ENCODE data around the gene MFSD1.

Gene MFSD1

GRCh38 chr3:158831861-158832260 lies 30.0 kb downstream of the MFSD1 start:
- Histone ChIP-seq H3K4me3 (ENCODE audit: low read length) (no peak overlapping the region), H3K27me3 (ENCODE audit: control insufficient read depth, insufficient read depth, low read length) (no peaks in the 10 kb centered on the region), H3K36me3 (ENCODE audit: control insufficient read depth, insufficient read depth, low read length) (no peaks in the 10 kb centered on the region), H3K4me1 (ENCODE audit: control insufficient read depth, insufficient read depth, low read length) (no peaks in the 10 kb centered on the region), H3K9me3 (ENCODE audit: control insufficient read depth, low read length) (no peaks in the 10 kb centered on the region), H3K9ac (ENCODE audit: low read length) (no peak overlapping the region)

GRCh38 chr3:158835631-158836030 lies 33.8 kb downstream of the MFSD1 start:
- Histone ChIP-seq H3K4me3 (ENCODE audit: low read length) (no peak overlapping the region), H3K27me3 (ENCODE audit: control insufficient read depth, insufficient read depth, low read length) (no peaks in the 10 kb centered on the region), H3K4me1 (ENCODE audit: control insufficient read depth, insufficient read depth, low read length) (no peaks in the 10 kb centered on the region), H3K36me3 (ENCODE audit: control insufficient read depth, insufficient read depth, low read length) (no peaks in the 10 kb centered on the region), H3K9me3 (ENCODE audit: control insufficient read depth, low read length) (no peaks in the 10 kb centered on the region), H3K9ac (ENCODE audit: low read length) (no peak overlapping the region)

DNA sequence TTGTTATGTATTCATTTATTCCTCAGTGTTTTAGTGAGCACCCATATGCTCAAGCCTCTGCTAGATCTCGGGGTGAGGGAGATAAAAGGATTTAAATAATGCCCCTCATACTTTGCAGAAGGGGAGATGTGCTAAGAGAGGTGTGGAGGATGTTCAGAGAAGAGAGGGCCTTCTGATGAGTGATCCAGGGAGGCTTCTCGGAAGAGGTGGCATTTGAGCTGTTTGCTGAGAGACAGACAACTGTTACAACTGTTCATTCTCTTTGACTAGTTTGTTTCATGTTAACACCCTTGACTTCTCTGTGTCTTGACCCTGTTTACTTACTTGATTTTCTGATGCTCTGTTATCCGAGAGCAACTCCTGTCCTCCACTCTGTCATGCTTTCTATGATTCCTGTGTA lies 34.5 kb downstream of the MFSD1 start:
- Histone ChIP-seq H3K27me3 (ENCODE audit: control insufficient read depth, insufficient read depth, low read length) (no peaks in the 10 kb centered on the region), H3K36me3 (ENCODE audit: control insufficient read depth, insufficient read depth, low read length) (no peaks in the 10 kb centered on the region), H3K9me3 (ENCODE audit: control insufficient read depth, low read length) (no peaks in the 10 kb centered on the region), H3K4me1 (ENCODE audit: control insufficient read depth, insufficient read depth, low read length) (no peaks in the 10 kb centered on the region), H3K4me3 (ENCODE audit: low read length) (no peak overlapping the region), H3K9ac (ENCODE audit: low read length) (no peak overlapping the region)

GRCh38 chr3:158837240-158837639 lies 35.4 kb downstream of the MFSD1 start:
- H3K9me3 ChIP-seq (ENCODE audit: control insufficient read depth, low read length) = no peaks in the 10 kb centered on the region
- H3K4me3 ChIP-seq (ENCODE audit: low read length) = no peak overlapping the region
- no peaks in the 10 kb centered on the region for H3K4me1 ChIP-seq (ENCODE audit: control insufficient read depth, insufficient read depth, low read length)
- no peaks in the 10 kb centered on the region for H3K27me3 ChIP-seq (ENCODE audit: control insufficient read depth, insufficient read depth, low read length)
- H3K9ac ChIP-seq (ENCODE audit: low read length) = no peak overlapping the region
- no peaks in the 10 kb centered on the region for H3K36me3 ChIP-seq (ENCODE audit: control insufficient read depth, insufficient read depth, low read length)

DNA sequence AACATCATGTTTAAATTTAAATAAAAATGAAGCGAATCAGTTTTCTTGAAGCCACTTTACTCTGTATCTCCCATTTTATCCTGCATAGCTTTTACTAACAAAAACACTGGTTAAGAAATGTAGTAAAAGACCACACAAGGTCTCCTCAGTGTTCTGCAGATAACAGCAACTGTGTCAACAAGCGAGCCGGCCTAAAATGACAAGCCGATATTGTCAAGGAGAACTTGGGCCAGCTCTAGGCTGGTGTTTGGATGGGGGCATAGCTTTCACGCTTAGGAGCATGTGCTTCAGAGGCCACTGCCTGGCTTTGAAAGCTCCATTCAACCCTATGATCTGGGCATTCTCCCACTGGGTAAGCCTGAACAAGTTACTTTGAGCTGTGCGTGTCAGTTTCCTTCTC lies 38.1 kb downstream of the MFSD1 start:
- Histone ChIP-seq H3K27me3 (ENCODE audit: control insufficient read depth, insufficient read depth, low read length) (no peaks in the 10 kb centered on the region), H3K9ac (ENCODE audit: low read length) (no peak overlapping the region), H3K4me1 (ENCODE audit: control insufficient read depth, insufficient read depth, low read length) (no peaks in the 10 kb centered on the region), H3K9me3 (ENCODE audit: control insufficient read depth, low read length) (no peaks in the 10 kb centered on the region), H3K36me3 (ENCODE audit: control insufficient read depth, insufficient read depth, low read length) (no peaks in the 10 kb centered on the region), H3K4me3 (ENCODE audit: low read length) (no peak overlapping the region)

DNA sequence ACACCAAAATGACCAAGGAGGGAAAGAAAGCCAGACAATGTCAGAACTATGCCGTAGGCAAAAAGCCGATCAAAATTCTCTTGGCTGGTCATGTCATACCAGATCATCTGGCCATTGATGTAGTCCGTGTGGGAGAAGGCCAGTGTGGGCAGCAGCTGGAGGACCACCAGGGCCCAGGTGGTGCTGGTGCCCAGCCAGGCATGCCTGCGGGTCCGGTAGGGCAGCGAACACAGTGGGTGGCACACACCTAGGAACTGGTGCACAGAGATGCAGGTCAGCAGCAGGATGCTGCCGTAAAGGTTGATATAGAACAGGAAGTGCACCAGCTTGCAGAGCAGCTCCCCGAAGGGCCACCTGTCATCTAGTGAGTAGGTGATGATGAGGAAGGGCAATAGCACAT lies 39.5 kb downstream of the MFSD1 start:
- H3K9me3 ChIP-seq (ENCODE audit: control insufficient read depth, low read length) = no peaks in the 10 kb centered on the region
- H3K4me1 ChIP-seq (ENCODE audit: control insufficient read depth, insufficient read depth, low read length) = no peaks in the 10 kb centered on the region
- H3K9ac ChIP-seq (ENCODE audit: low read length) = no peak overlapping the region
- no peak overlapping the region for H3K4me3 ChIP-seq (ENCODE audit: low read length)
- H3K27me3 ChIP-seq (ENCODE audit: control insufficient read depth, insufficient read depth, low read length) = no peaks in the 10 kb centered on the region
- H3K36me3 ChIP-seq (ENCODE audit: control insufficient read depth, insufficient read depth, low read length) = no peaks in the 10 kb centered on the region

DNA sequence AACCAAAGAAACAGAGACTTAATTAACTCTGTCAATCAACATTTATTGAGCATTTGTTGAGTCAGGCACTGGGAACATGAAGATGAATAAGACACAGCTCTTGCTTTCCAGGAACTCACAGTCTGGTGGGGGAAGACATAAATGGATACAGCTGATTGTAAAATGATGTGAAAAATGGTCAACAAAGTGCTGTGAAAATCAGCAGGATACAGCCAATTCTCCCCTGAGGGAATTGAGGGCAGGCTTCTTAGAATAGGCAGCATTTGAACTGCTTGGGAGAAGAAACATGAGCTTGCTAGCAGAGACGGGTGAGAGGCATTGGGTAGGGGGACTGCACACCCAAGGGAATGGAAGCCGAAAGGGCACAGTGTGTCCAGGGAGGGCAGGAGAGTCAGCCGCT lies 41.1 kb downstream of the MFSD1 start:
- Histone ChIP-seq H3K4me3 (ENCODE audit: low read length) (no peak overlapping the region), H3K4me1 (ENCODE audit: control insufficient read depth, insufficient read depth, low read length) (no peaks in the 10 kb centered on the region), H3K9ac (ENCODE audit: low read length) (no peak overlapping the region), H3K27me3 (ENCODE audit: control insufficient read depth, insufficient read depth, low read length) (no peaks in the 10 kb centered on the region), H3K9me3 (ENCODE audit: control insufficient read depth, low read length) (no peaks in the 10 kb centered on the region), H3K36me3 (ENCODE audit: control insufficient read depth, insufficient read depth, low read length) (no peaks in the 10 kb centered on the region)

DNA sequence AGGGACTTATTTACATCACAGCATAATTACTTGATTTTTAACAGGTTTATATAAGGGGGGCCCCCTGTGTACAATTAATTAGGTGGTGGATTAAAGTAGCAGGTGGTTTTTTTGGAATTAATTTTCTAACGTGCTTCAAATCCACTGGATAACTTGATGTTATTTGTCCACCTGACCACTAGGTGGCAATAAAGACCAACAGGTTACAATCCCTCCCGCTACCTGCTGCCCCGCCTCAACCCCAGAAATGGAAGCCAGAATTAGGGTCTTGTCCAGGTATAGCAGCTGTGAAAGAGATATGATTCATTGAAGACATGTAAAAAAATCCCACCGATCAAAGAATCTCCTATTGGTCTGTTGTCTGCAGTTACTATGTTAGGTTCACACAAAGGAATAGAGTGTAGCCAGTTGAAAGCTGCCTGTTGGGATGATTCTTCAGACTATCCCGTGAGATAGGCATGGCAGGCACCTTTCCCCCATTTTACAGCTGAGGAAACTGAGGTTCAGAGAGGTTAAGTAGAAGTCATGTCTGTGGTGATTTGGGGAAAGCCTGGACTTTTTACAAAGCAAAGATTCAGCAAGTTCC lies 44.0 kb downstream of the MFSD1 start:
- Histone ChIP-seq H3K27me3 (ENCODE audit: control insufficient read depth, insufficient read depth, low read length) (no peaks in the 10 kb centered on the region), H3K9ac (ENCODE audit: low read length) (no peak overlapping the region), H3K4me3 (ENCODE audit: low read length) (no peak overlapping the region), H3K36me3 (ENCODE audit: control insufficient read depth, insufficient read depth, low read length) (no peaks in the 10 kb centered on the region), H3K9me3 (ENCODE audit: control insufficient read depth, low read length) (no peaks in the 10 kb centered on the region), H3K4me1 (ENCODE audit: control insufficient read depth, insufficient read depth, low read length) (no peaks in the 10 kb centered on the region)

DNA sequence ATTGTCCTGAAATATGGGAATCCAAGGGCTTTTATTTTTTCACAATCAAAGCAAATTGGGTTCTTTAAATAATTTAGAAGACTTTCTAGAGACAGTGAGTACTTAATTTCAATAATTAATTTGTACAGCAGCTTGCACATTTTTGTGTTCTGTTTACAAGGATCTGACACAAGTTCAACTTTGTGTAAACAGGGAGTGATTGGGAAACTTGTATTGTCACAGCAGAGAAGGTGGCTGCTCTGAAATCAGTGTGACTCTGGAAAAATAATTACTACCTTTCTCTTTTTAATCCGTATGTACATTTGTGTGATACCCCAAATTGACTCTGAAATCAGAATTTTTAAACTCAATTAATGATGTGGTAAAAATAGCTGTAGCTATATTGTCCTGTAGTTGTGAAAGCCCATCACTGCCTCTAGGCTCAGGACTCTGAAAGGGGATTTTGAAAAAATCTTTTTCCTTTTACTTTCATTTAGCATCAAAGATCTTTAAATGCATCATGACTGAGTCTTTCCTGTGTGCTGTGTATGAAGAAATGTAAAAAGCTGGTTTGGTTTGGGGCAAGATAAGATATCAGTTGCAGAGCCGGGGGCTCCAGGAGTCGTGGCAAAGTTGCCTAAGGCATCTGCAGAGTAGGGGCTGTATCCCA lies 45.1 kb downstream of the MFSD1 start:
- Histone ChIP-seq H3K4me3 (ENCODE audit: low read length) (no peak overlapping the region), H3K36me3 (ENCODE audit: control insufficient read depth, insufficient read depth, low read length) (no peaks in the 10 kb centered on the region), H3K27me3 (ENCODE audit: control insufficient read depth, insufficient read depth, low read length) (no peaks in the 10 kb centered on the region), H3K4me1 (ENCODE audit: control insufficient read depth, insufficient read depth, low read length) (no peaks in the 10 kb centered on the region), H3K9ac (ENCODE audit: low read length) (no peak overlapping the region), H3K9me3 (ENCODE audit: control insufficient read depth, low read length) (no peaks in the 10 kb centered on the region)

GRCh38 chr3:158847452-158847821 lies 45.6 kb downstream of the MFSD1 start:
- Histone ChIP-seq H3K9me3 (ENCODE audit: control insufficient read depth, low read length) (no peaks in the 10 kb centered on the region), H3K4me1 (ENCODE audit: control insufficient read depth, insufficient read depth, low read length) (no peaks in the 10 kb centered on the region), H3K9ac (ENCODE audit: low read length) (no peak overlapping the region), H3K36me3 (ENCODE audit: control insufficient read depth, insufficient read depth, low read length) (no peaks in the 10 kb centered on the region), H3K4me3 (ENCODE audit: low read length) (no peak overlapping the region), H3K27me3 (ENCODE audit: control insufficient read depth, insufficient read depth, low read length) (no peaks in the 10 kb centered on the region)

- no peaks in the 10 kb centered on the region for H3K9me3 ChIP-seq (ENCODE audit: control insufficient read depth, low read length)
- no peaks in the 10 kb centered on the region for H3K36me3 ChIP-seq (ENCODE audit: control insufficient read depth, insufficient read depth, low read length)
- no peaks in the 10 kb centered on the region for H3K4me1 ChIP-seq (ENCODE audit: control insufficient read depth, insufficient read depth, low read length)
- no peak overlapping the region for H3K9ac ChIP-seq (ENCODE audit: low read length)
- H3K27me3 ChIP-seq (ENCODE audit: control insufficient read depth, insufficient read depth, low read length) = no peaks in the 10 kb centered on the region
- no peak overlapping the region for H3K4me3 ChIP-seq (ENCODE audit: low read length)
Measured at GRCh38 chr3:158847885-158848284, 46.0 kb downstream of the MFSD1 start.

GRCh38 chr3:158849757-158850156 lies 47.9 kb downstream of the MFSD1 start:
- H3K4me3 ChIP-seq (ENCODE audit: low read length) = no peak overlapping the region
- no peaks in the 10 kb centered on the region for H3K27me3 ChIP-seq (ENCODE audit: control insufficient read depth, insufficient read depth, low read length)
- H3K36me3 ChIP-seq (ENCODE audit: control insufficient read depth, insufficient read depth, low read length) = no peaks in the 10 kb centered on the region
- no peaks in the 10 kb centered on the region for H3K4me1 ChIP-seq (ENCODE audit: control insufficient read depth, insufficient read depth, low read length)
- no peaks in the 10 kb centered on the region for H3K9me3 ChIP-seq (ENCODE audit: control insufficient read depth, low read length)
- no peak overlapping the region for H3K9ac ChIP-seq (ENCODE audit: low read length)

DNA sequence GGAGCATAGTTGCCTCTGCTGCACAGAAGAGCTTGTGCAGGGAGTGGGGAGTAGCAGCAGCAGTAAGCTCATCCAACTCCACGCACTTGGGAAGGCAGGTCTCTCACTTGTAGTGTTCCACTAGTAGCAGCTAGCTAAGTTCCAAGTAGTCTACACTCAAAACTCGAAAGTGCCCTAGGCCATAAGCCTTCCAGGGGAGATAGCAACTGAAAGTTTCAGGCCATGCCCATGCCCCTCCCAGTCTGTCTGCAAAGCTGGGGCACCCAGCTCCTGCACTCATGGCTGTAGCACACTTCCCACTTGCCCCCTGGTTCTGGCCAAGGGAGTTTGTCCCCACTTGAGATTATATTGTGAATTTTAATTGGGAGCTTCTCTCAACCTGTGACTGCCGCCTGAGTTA lies 57.5 kb downstream of the MFSD1 start:
- Histone ChIP-seq H3K9ac (ENCODE audit: low read length) (no peak overlapping the region), H3K36me3 (ENCODE audit: control insufficient read depth, insufficient read depth, low read length) (no peaks in the 10 kb centered on the region), H3K4me1 (ENCODE audit: control insufficient read depth, insufficient read depth, low read length) (no peaks in the 10 kb centered on the region), H3K4me3 (ENCODE audit: low read length) (no peak overlapping the region), H3K27me3 (ENCODE audit: control insufficient read depth, insufficient read depth, low read length) (no peaks in the 10 kb centered on the region), H3K9me3 (ENCODE audit: control insufficient read depth, low read length) (no peaks in the 10 kb centered on the region)

Measured in mucosa of stomach (tissue), 1 donor.